GM19035 (cell line): ENCODE measurements around the gene AP1M2.
"Not testable (repeated sequence)": the region's sequence is repeated elsewhere in the genome, so short reads cannot be mapped to it uniquely, and the experiment has no call there.

Experiments
- ATAC-seq: cut with Tn5 transposase; IDR thresholded peaks from one replicate; pipeline ENCODE4 v1.9.1; 2021; ENCODE audit not compliant: unreplicated experiment

The AP1M2 gene

GRCh38 chr19:10565567-10566407, 21.3 kb downstream of the AP1M2 start, which contains the start of gene KRI1:
KRI1 (minus strand) TSS chr19:10566010; CDS start chr19:10565999, 11 bp downstream.
- ATAC-seq, result peak; percentile 48

GRCh38 chr19:10565028-10565566, 22.0 kb downstream of the AP1M2 start:
- ATAC-seq, result no peak

- ATAC-seq, result no peak
Observed at GRCh38 chr19:10562609-10563008, 24.5 kb downstream of the AP1M2 start.

GRCh38 chr19:10560154-10560553, 27.0 kb downstream of the AP1M2 start:
- no peak for ATAC-seq

GRCh38 chr19:10557603-10558197, 29.4 kb downstream of the AP1M2 start:
- ATAC-seq, result no peak

GRCh38 chr19:10555610-10555973, 31.5 kb downstream of the AP1M2 start:
- no peak for ATAC-seq

- no peak for ATAC-seq
Observed at GRCh38 chr19:10554760-10555609, 32.1 kb downstream of the AP1M2 start.

GRCh38 chr19:10553943-10554381, 33.1 kb downstream of the AP1M2 start:
- no peak for ATAC-seq

- ATAC-seq, result no peak
Observed at GRCh38 chr19:10553087-10553667, 33.9 kb downstream of the AP1M2 start.

- no peak for ATAC-seq
Observed at GRCh38 chr19:10552510-10553053, 34.5 kb downstream of the AP1M2 start.

GRCh38 chr19:10551698-10552301, 35.3 kb downstream of the AP1M2 start:
- ATAC-seq, result no peak

- not testable (repeated sequence) for ATAC-seq
Observed at GRCh38 chr19:10551006-10551405, 36.1 kb downstream of the AP1M2 start.

GRCh38 chr19:10550336-10550735, 36.8 kb downstream of the AP1M2 start:
- ATAC-seq, result no peak

- no peak for ATAC-seq
Observed at GRCh38 chr19:10549733-10550132, 37.4 kb downstream of the AP1M2 start.

- ATAC-seq, result no peak
Observed at GRCh38 chr19:10548746-10549276, 38.3 kb downstream of the AP1M2 start.

GRCh38 chr19:10546817-10547216, 40.3 kb downstream of the AP1M2 start:
- no peak for ATAC-seq

GRCh38 chr19:10544753-10545251, 42.3 kb downstream of the AP1M2 start:
- no peak for ATAC-seq

- peak; percentile 24 for ATAC-seq
Observed at GRCh38 chr19:10544242-10544752, 42.8 kb downstream of the AP1M2 start.
